Liver (tissue), 9 donors: ENCODE data around the gene AKAP10. TPM values are rescaled to one million over a fixed set of nuclear protein-coding genes. Genes with fewer than 3 reads are reported as not detected.

ENCODE experiments used
- DNase-seq: peaks from one replicate; pipeline ENCODE4 v3.0.0-alpha.2; 2017; ENCODE audit warnings: low spot score
- H3K27ac ChIP-seq, 2 donors: one replicate each; pipeline ENCODE4 v1.7.0; 2013; ENCODE audit warnings: inconsistent platforms in 2 of 2, low read length in 2 of 2, control low read depth in 1 of 2, low read depth in 1 of 2, mild to moderate bottlenecking in 1 of 2
- H3K27me3 ChIP-seq, 4 donors: one replicate each; pipeline versions ENCODE4 v1.6.1 to v1.7.0; 2013; ENCODE audit warnings: low read length in 3 of 4, inconsistent platforms in 1 of 4, mild to moderate bottlenecking in 1 of 4, moderate library complexity in 1 of 4; ENCODE audit not compliant: control insufficient read depth in 4 of 4, insufficient read depth in 4 of 4
- H3K36me3 ChIP-seq, 4 donors: one replicate each; pipeline versions ENCODE4 v1.6.1 to v1.7.0; 2013; ENCODE audit warnings: low read length in 3 of 4, mild to moderate bottlenecking in 3 of 4, low read depth in 1 of 4, moderate library complexity in 1 of 4; ENCODE audit not compliant: control insufficient read depth in 4 of 4, insufficient read depth in 3 of 4
- H3K4me1 ChIP-seq, 4 donors: one replicate each; pipeline versions ENCODE4 v1.6.1 to v1.7.0; 2013; ENCODE audit warnings: low read length in 3 of 4, mild to moderate bottlenecking in 3 of 4, moderate library complexity in 1 of 4; ENCODE audit not compliant: control insufficient read depth in 4 of 4, insufficient read depth in 4 of 4
- H3K4me3 ChIP-seq, 3 donors: one replicate each; pipeline versions ENCODE4 v1.6.1 to v1.7.0; 2013; ENCODE audit warnings: low read length in 3 of 3, control low read depth in 1 of 3, low read depth in 1 of 3, mild to moderate bottlenecking in 1 of 3
- H3K9ac ChIP-seq, 2 donors: one replicate each; pipeline ENCODE4 v1.7.0; 2013; ENCODE audit warnings: low read length in 2 of 2, mild to moderate bottlenecking in 2 of 2, moderate library complexity in 2 of 2, control low read depth in 1 of 2, low read depth in 1 of 2
- H3K9me3 ChIP-seq, 4 donors: one replicate each; pipeline versions ENCODE4 v1.6.1 to v1.7.0; 2013; ENCODE audit warnings: low read length in 3 of 4; ENCODE audit not compliant: control insufficient read depth in 4 of 4
- CTCF ChIP-seq: fragments of 150-350 bp; IDR thresholded peaks from 2 replicates; pipeline ENCODE4 v1.5.1; 2017; ENCODE audit warnings: improper control_type of control experiment, low read depth, low read length; ENCODE audit not compliant: missing input control
- EGR1 ChIP-seq, 2 donors: IDR thresholded peaks; 2 replicates each; pipeline ENCODE4 v1.6.1; 2016 to 2018; ENCODE audit warnings: antibody characterized with exemption in 2 of 2, low read depth in 2 of 2
- FOXA1 ChIP-seq: IDR thresholded peaks from 2 replicates; pipeline ENCODE4 v1.6.1; 2016; ENCODE audit warnings: antibody characterized with exemption
- FOXA2 ChIP-seq: IDR thresholded peaks from 2 replicates; pipeline ENCODE4 v1.6.1; 2016; ENCODE audit warnings: antibody characterized with exemption
- GABPA ChIP-seq, 2 donors: IDR thresholded peaks in 1 of 2; conservative IDR thresholded peaks in 1 of 2; 2 replicates each; pipeline ENCODE4 v1.6.1; 2016; ENCODE audit warnings: antibody characterized with exemption in 2 of 2, mild to moderate bottlenecking in 1 of 2, moderate library complexity in 1 of 2
- HNF4A ChIP-seq, 2 donors: conservative IDR thresholded peaks; 2 replicates each; pipeline ENCODE4 v1.6.1; 2016; ENCODE audit warnings: antibody characterized with exemption in 2 of 2, mild to moderate bottlenecking in 2 of 2
- HNF4G ChIP-seq: IDR thresholded peaks from 2 replicates; pipeline ENCODE4 v1.6.1; 2016; ENCODE audit warnings: antibody characterized with exemption
- JUND ChIP-seq, 2 donors: IDR thresholded peaks; 2 replicates each; pipeline ENCODE4 v1.6.1; 2016; ENCODE audit warnings: antibody characterized with exemption in 2 of 2
- NR2F2 ChIP-seq: IDR thresholded peaks from 2 replicates; pipeline ENCODE4 v1.6.1; 2016; ENCODE audit warnings: antibody characterized with exemption
- RAD21 ChIP-seq, 2 donors: IDR thresholded peaks; 2 replicates each; pipeline ENCODE4 v1.6.1; 2016; ENCODE audit warnings: antibody characterized with exemption in 2 of 2, mild to moderate bottlenecking in 2 of 2
- RXRA ChIP-seq, 2 donors: IDR thresholded peaks; 2 replicates each; pipeline ENCODE4 v1.6.1; 2017 to 2018; ENCODE audit warnings: antibody characterized with exemption in 2 of 2, mild to moderate bottlenecking in 1 of 2
- SP1 ChIP-seq: IDR thresholded peaks from 2 replicates; pipeline ENCODE4 v1.6.1; 2018; ENCODE audit warnings: antibody characterized with exemption, mild to moderate bottlenecking
- TAF1 ChIP-seq: conservative IDR thresholded peaks from 2 replicates; pipeline ENCODE4 v1.6.1; 2016; ENCODE audit warnings: antibody characterized with exemption, mild to moderate bottlenecking
- YY1 ChIP-seq: IDR thresholded peaks from 2 replicates; pipeline ENCODE4 v1.6.1; 2016; ENCODE audit warnings: antibody characterized with exemption, mild to moderate bottlenecking
- WGBS: extraction: QIAGEN DNeasy Blood & Tissue Kit; methylation state at CpG from one replicate; pipeline ENCODE4 v1.1.7; 2013; 5-methylcytosine and 5-hydroxymethylcytosine counted together
- polyA plus RNA-seq, 2 donors: library from polyadenylated mRNA; stranded (reverse) in 1 of 2; unstranded in 1 of 2; fragments of 200-250 nt in 1 of 2; fragments of >200 nt in 1 of 2; fragmentation: Nextera tagmentation in 1 of 2; extraction: Ambion mirVana in 1 of 2; gene quantifications; one replicate each; pipeline versions ENCODE4 v1.2.1 to v1.2.3, GENCODE V29; 2013 to 2015
- total RNA-seq, 2 donors: library from RNA; depleted of rRNA; stranded (reverse); fragments of >200 nt; gene quantifications; one replicate each; pipeline ENCODE4 v1.2.3, GENCODE V29; 2014
- TF ChIP-seq, protein P1 (sequence below): IDR thresholded peaks from 2 replicates; pipeline ENCODE4 v1.6.1; 2016; ENCODE audit warnings: antibody characterized with exemption
- TF ChIP-seq, protein P2 (sequence below): IDR thresholded peaks from 2 replicates; pipeline ENCODE4 v1.6.1; 2016; ENCODE audit warnings: antibody characterized with exemption
- TF ChIP-seq, protein P3 (sequence below): IDR thresholded peaks from 2 replicates; pipeline ENCODE4 v1.6.1; 2016; ENCODE audit warnings: antibody characterized with exemption
- TF ChIP-seq, protein P4 (sequence below): IDR thresholded peaks from 2 replicates; pipeline ENCODE4 v1.6.1; 2016; ENCODE audit warnings: antibody characterized with exemption, mild to moderate bottlenecking
- donor health status: healthy.
- donor health status: healthy.
- donor health status: healthy.
- donor health status: healthy.
- donor health status: healthy.

Gene AKAP10, protein sequence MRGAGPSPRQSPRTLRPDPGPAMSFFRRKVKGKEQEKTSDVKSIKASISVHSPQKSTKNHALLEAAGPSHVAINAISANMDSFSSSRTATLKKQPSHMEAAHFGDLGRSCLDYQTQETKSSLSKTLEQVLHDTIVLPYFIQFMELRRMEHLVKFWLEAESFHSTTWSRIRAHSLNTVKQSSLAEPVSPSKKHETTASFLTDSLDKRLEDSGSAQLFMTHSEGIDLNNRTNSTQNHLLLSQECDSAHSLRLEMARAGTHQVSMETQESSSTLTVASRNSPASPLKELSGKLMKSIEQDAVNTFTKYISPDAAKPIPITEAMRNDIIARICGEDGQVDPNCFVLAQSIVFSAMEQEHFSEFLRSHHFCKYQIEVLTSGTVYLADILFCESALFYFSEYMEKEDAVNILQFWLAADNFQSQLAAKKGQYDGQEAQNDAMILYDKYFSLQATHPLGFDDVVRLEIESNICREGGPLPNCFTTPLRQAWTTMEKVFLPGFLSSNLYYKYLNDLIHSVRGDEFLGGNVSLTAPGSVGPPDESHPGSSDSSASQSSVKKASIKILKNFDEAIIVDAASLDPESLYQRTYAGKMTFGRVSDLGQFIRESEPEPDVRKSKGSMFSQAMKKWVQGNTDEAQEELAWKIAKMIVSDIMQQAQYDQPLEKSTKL
- total RNA-seq (10 to 100 TPM; 12.6 to 16.3 TPM), polyA plus RNA-seq (1 to 10 TPM; 4.2 to 7.5 TPM)

DNA sequence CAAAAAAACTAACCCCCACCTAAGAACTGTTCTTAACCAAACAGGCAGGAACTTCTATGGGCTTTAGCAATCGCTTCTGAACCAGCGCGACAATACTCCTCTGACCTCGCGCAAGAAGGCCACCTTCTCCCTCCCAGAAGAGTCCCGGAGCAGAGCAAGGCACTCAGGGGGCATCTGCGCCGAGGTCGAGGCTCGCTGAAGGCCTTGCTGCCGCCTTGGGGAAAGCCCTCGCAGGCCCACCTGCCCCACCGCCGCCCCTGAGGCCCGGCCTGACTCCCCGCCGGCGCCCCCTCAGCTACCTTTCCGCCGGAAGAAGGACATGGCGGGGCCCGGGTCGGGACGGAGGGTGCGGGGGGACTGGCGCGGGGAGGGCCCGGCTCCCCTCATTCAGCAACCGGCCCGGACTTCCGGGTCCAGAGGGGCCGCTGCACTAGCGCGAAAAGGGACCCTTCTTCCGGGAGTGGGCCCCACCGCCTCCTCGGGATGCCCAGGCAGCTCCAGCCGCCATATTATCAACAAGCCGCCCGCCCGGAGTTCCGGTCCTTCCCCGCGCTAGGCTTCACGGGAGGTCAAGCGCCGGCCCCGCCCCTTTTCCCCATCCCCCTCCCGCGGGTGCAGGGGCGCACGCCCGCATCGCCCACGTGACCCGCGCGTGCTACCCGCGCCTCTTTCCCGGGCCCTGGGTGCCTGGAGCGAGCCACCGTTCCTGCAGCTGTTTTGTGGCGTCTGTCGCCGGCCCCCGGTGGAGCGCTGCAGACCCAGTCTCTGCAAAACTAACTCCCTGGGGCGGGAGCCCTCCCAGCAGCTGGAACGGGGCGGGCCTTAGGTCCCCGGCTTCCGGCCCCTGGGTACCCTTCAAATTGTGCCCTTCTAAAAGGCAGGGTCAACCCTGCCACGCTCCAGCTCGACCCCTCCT, at the start of gene AKAP10:
AKAP10 (minus strand) TSS at position 536 of the 916 bp plus-strand sequence; CDS start at position 387, 149 bp downstream.
- Histone ChIP-seq H3K9me3 (no peaks in the 10 kb centered on the region), H3K9ac (peak within 1 kb of the TSS; percentile 26 to 89), H3K27ac (peak within 1 kb of the TSS; percentile 89 to 91), H3K27me3 (no peaks in the 10 kb centered on the region), H3K36me3 (no peaks in the 10 kb centered on the region), H3K4me1 (peaks cover 7 to 19% (median 13%) of the 10 kb centered on the region in 4 donors), H3K4me3 (peak within 1 kb of the TSS; percentile 82 to 98 (median 94))
- TF ChIP-seq TAF1: no peak
- TF ChIP-seq, protein P1, sequence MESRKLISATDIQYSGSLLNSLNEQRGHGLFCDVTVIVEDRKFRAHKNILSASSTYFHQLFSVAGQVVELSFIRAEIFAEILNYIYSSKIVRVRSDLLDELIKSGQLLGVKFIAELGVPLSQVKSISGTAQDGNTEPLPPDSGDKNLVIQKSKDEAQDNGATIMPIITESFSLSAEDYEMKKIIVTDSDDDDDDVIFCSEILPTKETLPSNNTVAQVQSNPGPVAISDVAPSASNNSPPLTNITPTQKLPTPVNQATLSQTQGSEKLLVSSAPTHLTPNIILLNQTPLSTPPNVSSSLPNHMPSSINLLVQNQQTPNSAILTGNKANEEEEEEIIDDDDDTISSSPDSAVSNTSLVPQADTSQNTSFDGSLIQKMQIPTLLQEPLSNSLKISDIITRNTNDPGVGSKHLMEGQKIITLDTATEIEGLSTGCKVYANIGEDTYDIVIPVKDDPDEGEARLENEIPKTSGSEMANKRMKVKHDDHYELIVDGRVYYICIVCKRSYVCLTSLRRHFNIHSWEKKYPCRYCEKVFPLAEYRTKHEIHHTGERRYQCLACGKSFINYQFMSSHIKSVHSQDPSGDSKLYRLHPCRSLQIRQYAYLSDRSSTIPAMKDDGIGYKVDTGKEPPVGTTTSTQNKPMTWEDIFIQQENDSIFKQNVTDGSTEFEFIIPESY: no peak
- TF ChIP-seq HNF4G: no peak
- TF ChIP-seq GABPA (IDR thresholded peaks at IDR 0.05 in 1 of 2, conservative IDR thresholded peaks at IDR 0.05 in 1 of 2): peak; percentile 33 to 84
- no peak for TF ChIP-seq JUND (IDR thresholded peaks at IDR 0.05)
- no peak for TF ChIP-seq FOXA2
- TF ChIP-seq HNF4A (conservative IDR thresholded peaks at IDR 0.05): no peak
- TF ChIP-seq, protein P2, sequence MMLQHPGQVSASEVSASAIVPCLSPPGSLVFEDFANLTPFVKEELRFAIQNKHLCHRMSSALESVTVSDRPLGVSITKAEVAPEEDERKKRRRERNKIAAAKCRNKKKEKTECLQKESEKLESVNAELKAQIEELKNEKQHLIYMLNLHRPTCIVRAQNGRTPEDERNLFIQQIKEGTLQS: no peak
- peak; percentile 6 to 47 for TF ChIP-seq RXRA (IDR thresholded peaks at IDR 0.05)
- TF ChIP-seq RAD21 (IDR thresholded peaks at IDR 0.05): no peak
- TF ChIP-seq, protein P3, sequence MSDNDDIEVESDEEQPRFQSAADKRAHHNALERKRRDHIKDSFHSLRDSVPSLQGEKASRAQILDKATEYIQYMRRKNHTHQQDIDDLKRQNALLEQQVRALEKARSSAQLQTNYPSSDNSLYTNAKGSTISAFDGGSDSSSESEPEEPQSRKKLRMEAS: peak; percentile 46
- no peak for TF ChIP-seq NR2F2
- peak; percentile 96 for TF ChIP-seq YY1
- peak; percentile 61 for TF ChIP-seq SP1
- TF ChIP-seq CTCF: no peak
- TF ChIP-seq EGR1 (IDR thresholded peaks at IDR 0.05; ENCODE audit: low read depth in 2 of 2): no peak
- TF ChIP-seq, protein P4, sequence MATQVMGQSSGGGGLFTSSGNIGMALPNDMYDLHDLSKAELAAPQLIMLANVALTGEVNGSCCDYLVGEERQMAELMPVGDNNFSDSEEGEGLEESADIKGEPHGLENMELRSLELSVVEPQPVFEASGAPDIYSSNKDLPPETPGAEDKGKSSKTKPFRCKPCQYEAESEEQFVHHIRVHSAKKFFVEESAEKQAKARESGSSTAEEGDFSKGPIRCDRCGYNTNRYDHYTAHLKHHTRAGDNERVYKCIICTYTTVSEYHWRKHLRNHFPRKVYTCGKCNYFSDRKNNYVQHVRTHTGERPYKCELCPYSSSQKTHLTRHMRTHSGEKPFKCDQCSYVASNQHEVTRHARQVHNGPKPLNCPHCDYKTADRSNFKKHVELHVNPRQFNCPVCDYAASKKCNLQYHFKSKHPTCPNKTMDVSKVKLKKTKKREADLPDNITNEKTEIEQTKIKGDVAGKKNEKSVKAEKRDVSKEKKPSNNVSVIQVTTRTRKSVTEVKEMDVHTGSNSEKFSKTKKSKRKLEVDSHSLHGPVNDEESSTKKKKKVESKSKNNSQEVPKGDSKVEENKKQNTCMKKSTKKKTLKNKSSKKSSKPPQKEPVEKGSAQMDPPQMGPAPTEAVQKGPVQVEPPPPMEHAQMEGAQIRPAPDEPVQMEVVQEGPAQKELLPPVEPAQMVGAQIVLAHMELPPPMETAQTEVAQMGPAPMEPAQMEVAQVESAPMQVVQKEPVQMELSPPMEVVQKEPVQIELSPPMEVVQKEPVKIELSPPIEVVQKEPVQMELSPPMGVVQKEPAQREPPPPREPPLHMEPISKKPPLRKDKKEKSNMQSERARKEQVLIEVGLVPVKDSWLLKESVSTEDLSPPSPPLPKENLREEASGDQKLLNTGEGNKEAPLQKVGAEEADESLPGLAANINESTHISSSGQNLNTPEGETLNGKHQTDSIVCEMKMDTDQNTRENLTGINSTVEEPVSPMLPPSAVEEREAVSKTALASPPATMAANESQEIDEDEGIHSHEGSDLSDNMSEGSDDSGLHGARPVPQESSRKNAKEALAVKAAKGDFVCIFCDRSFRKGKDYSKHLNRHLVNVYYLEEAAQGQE: peak; percentile 15
- TF ChIP-seq FOXA1: no peak
- DNase-seq: peak; percentile 97
- under 1% methylated on average over 75 of the region's 75 CpGs for WGBS
